Measurements from ENCODE around the gene IQSEC1.

- TF ChIP-seq, protein P1, sequence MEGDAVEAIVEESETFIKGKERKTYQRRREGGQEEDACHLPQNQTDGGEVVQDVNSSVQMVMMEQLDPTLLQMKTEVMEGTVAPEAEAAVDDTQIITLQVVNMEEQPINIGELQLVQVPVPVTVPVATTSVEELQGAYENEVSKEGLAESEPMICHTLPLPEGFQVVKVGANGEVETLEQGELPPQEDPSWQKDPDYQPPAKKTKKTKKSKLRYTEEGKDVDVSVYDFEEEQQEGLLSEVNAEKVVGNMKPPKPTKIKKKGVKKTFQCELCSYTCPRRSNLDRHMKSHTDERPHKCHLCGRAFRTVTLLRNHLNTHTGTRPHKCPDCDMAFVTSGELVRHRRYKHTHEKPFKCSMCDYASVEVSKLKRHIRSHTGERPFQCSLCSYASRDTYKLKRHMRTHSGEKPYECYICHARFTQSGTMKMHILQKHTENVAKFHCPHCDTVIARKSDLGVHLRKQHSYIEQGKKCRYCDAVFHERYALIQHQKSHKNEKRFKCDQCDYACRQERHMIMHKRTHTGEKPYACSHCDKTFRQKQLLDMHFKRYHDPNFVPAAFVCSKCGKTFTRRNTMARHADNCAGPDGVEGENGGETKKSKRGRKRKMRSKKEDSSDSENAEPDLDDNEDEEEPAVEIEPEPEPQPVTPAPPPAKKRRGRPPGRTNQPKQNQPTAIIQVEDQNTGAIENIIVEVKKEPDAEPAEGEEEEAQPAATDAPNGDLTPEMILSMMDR (IDR thresholded peaks at IDR 0.05; ENCODE audit: insufficient read depth, low read depth, low read length): no peak
- TF ChIP-seq EZH2 (IDR thresholded peaks at IDR 0.05; ENCODE audit: insufficient read depth, low read length): no peak
These were observed 19.3 kb downstream of the IQSEC1 start for GRCh38 chr3:13053893-13054292.
